Islet precursor cell (in vitro differentiated cells): ENCODE results near the gene SHMT1.
"Not testable (repeated sequence)": the region's sequence is repeated elsewhere in the genome, so short reads cannot be mapped to it uniquely, and the experiment has no call there.

ENCODE experiments used
- DNase-seq: peaks from one replicate; pipeline ENCODE4 v3.0.0-alpha.2; 2018

SHMT1 gene

DNA sequence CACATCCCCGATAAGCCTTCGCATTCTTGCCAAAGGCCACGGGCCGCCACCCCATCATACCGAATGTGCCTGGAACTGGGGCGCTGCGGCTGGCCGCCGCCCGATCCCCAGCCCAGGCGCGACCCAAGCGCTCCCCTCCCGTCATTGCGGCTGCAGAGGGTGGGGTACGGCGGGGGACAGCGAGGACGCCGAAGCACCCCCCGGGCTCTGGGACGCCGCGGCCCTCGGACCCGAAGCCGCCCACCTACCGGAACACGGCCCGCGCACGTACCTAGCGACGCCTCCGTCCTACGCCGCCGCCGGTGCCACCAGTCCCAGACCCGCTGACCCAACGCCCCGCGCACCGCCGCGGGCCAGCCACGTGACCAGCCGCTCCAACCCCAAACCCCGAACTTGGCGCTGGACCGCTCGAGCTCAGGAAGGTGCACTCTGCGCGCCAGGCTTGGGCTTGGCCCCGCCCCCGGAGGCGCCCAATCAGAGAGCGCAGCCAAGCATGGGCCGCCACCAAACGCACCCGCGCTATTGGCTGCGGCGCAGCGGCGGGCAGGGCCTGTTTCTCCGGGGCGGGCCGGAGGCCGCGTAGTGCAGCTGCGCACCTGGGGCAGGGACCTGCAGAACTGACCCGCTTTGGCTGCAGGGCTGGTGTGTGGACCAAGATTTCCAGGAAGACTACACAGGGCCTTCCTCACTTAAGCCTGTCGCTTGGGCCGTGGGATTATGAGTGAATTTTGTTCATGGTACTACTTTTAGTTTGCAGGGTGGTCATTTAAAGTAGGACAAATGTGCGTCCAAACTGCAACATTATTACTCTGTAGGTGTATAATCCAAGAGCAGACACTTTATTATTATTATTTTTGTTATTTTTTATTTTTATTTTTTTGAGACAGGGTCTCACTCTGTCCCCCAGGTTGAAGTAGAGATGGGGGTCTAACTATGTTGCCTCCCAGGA lies at the start of gene SHMT1:
TSS of gene SHMT1 (minus strand) at position 450 of the 949 bp plus-strand sequence. CDS start 7,569 bp downstream, outside the sequence.
- peak; percentile 99 for DNase-seq

DNA sequence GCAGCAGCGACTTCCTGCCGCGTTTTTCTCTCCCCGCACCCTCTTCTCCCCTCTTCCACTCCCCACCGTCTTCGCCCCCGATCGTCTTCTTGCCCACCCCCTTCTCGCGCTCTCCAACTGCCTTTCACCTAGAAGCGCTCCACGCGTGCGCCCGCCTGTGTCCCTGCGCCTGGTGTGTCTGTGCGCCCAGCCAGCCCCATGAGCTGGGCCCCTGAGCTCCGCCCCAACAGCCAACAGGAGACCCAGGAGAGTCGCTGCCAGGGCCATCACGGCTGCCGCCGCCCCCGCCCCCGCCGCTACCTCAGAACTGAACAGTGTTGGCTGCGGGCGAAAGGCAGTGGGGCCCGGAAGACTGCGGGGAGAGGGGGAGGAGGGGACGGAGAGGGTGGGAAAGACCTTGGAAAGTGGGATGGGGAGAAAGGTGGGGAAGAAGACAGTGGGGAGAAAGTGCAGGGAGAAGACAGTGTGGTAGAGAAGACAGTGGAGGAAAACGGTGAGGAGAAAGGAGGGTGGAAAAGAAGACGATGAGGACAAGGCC lies 48.7 kb upstream of the SHMT1 start:
- not testable (repeated sequence) for DNase-seq

DNA sequence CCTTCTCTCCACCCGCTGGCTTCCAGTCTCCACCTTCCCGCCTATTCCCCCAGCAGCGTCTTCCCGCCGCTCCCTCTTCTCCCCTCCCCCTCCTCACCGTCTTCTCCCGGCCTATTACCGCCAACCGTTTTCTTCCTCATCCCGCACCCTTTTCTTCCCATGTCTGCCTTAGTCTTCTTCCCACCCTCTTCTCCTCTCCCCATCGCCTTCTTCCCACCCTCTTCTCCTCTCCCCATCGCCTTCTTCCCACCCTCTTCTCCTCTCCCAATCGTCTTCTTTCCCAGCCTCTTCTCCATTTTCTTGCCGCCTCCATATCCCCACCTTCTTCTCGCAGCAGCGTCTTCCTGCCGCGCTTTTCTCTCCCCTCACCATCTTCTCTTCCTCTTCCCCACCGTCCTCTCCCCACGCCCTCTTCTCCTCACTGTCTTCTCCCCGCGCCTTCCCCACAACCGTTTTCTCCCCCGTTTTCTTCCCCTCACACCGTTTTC lies 48.1 kb upstream of the SHMT1 start:
- peak; percentile 76 for DNase-seq

DNA sequence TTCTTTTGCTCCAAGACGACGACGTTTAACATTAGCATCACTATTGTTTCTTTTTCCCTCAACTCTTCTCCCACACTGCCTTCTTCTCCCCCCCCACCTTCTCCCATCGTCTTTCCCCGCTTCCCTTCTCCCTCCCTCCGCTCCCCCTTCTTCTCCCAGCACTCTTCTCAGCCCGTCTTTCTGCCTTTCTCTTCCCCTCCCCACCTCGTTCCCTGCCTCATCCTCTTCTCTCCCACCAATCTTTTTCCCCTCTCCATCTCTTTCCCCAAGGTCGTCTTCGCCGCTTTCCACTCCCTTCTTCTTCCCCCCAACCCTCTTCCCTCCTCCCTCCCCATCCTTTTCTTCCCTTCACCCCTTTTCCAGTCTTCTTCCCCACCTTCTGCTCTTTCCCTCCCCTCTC lies 47.4 kb upstream of the SHMT1 start:
- peak; percentile 39 for DNase-seq

DNA sequence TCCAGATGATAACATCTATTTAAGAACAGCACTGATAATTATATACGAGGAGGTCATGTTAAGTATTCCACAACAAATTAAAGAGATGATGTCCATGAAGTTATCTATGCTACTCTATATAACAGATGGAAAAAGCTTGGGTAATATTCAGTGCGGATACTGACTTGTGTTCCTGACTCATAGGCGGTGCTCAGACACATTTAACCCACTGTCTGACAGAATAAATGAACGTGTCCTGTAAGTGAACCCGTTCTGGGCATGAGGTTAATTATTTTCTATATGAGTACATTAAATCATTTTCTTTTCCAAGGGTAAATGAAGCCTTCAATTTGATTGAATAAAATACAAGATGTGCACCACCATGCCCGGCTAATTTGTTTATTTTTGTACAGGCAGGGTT lies 46.0 kb upstream of the SHMT1 start:
- not testable (repeated sequence) for DNase-seq

DNA sequence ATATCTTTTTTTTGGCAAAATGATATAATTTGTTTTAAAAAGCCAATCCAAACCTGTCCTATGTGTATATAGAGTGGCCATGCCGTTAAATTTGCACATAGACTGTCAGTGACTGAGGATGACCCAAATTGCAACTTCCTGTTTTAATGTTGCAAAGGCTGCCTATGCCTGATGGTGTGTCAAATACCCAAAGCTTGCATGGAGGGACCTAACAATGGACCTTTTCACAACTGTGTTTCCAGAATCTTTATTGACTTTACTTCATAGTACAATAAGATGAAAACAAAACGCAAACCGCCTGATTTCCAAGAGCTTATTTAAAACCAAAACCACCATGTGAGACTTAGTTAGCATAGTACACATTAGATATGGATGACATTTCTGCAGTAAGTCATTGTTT lies 45.6 kb upstream of the SHMT1 start:
- DNase-seq, result not testable (repeated sequence)

DNA sequence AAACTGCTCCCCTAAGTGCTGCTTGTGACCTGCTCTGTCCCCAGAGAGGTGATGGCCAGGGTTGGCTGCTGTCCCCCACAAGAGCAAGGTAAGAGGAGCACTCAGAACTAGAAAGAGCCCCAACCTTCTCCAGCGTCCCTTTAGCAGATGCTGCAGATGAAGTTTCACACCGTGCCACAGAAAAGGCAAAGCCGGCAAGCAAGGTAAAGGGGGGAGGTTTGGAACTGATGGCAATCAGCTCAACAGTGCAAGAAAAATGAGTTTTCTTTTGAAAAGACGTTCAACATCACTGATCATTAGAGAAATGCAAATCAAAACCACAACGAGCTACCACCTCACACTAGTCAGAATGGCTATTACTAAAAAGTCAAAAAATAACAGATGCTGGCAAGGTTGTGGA lies 40.3 kb upstream of the SHMT1 start:
- not testable (repeated sequence) for DNase-seq

DNA sequence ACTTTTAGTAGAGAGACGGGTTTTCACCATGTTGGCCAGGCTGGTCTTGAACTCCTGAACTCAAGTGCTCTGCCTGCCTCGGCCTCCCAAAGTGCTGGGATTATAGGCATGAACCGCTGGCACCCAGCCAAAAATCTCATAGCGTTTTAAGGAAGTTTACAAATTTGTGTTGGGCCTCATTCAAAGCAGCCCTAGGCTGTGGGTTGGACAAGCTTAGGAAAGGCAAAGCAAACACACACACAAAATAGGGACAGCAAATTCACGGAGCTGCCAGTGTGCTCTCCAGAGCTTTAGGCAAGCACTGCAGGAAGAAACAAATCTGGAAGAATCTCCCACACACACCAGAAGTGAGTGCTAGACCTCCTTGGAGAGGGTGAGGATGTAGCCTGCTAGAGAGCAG lies 39.8 kb upstream of the SHMT1 start:
- DNase-seq, result not testable (repeated sequence)

DNA sequence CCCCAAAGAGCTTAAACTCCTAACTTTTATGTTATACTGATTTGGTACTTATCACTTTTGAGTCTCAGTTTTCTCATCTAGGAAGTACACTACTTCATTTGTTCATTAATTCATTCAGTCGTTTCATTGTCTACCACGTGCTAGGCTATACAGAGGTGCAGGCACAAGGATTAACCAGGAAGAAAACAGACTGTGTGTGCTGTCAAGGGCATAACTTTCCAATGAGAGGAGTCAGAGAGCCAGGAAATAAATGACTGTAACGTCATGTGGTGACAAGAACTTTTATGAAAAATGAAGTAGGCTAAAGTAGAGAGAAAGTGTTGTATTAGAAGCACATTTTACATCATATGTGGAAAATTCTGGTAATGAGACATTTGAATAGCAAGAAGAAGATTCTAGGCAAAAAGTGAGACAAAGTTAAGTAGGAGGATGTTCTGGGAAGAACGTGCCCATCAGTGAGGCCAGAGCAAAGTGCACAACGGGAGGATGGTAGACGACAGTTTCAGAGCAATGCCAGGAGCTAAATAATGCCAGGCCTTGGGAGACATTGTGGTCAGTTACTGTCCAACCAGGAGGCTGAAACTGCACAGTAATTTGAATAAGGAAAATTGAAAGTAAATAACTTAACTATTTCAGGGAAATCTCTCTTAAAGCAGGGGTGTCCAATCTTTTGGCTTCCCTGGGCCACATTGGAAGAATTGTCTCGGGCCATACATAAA lies 38.7 kb upstream of the SHMT1 start:
- not testable (repeated sequence) for DNase-seq

DNA sequence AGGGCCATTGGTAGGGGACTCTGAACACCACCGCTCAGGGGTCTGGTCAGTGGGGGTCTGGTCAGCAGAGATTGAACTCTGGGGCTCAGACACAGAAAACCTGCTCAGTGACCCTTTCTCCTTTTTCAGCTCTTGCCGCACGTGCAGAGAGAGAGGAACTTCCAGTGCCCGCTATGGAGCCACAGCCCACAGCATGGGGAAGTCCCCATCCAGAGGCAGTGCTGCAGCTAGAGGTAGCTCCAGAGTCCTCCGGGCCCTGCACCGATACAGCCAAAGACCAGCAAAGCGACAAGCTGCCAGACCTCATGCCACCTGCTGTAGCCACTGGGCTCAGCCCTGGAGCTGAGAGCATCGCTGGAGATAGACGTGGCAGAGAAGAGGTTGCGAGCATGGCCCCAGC lies 25.4 kb upstream of the SHMT1 start:
- not testable (repeated sequence) for DNase-seq

DNA sequence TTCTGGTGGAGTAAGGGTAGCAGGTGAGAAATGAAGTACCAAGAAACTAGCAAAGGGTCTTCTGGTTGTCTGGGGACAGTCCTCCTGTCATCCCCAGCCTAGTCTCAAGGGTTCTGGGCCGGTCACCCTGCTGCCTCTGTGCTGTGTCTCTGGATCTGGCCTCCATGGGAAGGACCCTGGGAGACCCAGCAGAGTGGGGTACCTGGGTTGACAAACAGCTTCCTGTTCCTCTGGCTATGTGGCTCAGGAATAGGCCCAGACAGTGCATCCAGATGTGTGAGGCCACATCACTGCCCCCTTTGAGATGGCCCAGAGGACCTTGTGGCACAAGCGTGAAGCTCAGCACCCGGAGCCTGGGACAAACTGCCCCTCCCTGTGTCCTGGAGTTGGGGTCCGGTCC lies 24.9 kb upstream of the SHMT1 start:
- DNase-seq, result not testable (repeated sequence)

DNA sequence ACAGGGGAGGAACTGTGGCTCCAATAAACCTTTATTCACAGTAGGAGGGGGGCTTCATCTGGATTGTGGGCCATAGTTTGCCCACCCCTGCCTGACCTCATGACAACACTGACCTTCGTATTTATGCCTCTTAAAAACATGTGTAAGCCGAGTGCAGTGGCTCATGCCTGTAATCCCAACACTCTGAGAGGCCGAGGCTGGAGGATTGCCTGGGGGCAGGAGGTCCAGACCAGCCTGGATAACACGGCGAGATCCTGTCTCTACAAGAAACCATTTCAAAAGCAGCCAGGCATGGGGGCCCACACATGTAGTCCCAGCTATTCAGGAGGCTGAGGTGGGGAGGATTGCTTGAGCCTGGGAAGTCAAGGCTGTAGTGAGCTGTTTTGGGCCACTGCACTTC lies 24.2 kb upstream of the SHMT1 start:
- DNase-seq, result peak; percentile 86

DNA sequence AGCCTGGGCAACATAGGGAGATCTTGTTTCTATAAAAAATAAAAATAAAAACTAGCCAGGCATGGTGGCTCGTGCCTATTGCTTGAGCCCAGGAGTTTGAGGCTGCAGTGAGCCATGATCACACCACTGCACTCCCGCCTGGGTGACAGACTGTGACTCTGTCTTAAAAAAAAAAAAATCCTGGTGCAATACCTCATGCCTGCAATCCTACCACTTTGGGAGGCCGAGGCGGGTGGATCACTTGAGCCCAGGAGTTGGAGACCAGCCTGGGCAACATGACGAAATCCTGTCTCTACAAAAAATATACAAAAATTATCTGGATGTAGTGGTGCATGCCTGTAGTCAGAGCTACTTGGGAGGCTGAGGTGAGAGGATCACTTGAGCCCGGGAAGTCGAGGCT lies 20.9 kb upstream of the SHMT1 start:
- not testable (repeated sequence) for DNase-seq

DNA sequence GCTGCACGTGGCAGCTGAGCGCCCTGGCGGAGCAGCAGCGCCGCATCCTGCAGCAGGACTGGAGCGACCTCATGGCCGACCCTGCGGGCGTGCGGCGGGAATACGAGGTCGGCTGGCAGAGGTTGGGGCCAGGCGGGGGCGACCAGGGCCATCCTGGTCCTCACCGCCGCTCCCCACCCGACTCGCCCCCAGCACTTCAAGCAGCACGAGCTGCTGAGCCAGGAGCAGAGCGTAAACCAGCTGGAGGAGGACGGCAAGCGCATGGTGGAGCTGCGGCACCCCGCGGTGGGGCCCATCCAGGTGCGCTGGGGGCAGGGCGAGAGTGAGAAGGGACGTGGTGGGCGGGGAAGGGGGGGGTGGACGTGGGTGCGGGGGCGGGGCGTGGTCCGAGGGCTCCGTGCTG lies 19.7 kb upstream of the SHMT1 start:
- not testable (repeated sequence) for DNase-seq

DNA sequence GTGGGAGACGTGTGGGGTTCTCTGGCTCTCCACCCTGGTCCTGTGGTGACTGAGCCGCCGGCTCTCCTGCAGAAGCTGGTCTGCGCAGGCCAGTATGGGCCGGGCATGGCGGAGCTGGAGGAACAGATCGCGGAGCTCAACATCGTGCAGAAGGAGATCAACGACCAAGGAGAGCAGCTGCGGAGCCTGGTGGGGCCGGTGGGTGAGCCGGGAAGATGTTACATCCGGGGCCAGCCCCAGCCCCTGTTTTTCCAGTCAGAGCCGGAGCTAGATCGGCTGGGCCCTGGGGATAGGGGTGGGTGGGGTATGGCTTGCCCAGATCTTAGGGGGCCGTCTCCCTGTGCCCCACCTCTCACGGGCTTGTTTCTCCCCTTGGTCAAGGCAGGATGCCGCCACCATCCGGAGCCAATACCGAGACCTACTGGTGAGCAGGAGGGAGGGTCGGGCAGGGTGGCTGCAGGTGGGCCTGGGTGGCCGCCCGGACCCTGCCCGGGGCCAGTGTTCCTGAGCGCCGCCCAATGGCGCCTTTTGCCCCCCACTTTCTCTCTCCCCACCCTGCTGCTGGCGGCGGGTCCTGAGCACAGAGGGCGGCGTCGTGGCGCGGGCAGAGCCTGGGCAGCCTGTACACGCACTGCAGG lies 19.2 kb upstream of the SHMT1 start:
- DNase-seq, result no peak

DNA sequence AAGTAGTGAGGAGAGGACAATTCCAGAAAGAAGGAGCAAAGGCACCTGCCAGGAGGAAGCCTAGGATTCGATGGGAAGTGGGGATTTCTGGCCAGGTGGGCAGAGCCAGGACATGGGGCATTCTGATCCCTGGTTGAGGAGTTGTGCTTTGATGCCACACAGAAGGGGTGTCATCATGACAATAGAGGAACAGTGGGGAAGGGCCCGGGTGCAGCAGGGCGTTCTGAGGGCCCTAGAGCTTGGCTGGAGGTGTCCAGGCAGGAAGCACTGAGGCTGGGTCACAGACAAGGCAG lies 18.5 kb upstream of the SHMT1 start:
- DNase-seq, result no peak

DNA sequence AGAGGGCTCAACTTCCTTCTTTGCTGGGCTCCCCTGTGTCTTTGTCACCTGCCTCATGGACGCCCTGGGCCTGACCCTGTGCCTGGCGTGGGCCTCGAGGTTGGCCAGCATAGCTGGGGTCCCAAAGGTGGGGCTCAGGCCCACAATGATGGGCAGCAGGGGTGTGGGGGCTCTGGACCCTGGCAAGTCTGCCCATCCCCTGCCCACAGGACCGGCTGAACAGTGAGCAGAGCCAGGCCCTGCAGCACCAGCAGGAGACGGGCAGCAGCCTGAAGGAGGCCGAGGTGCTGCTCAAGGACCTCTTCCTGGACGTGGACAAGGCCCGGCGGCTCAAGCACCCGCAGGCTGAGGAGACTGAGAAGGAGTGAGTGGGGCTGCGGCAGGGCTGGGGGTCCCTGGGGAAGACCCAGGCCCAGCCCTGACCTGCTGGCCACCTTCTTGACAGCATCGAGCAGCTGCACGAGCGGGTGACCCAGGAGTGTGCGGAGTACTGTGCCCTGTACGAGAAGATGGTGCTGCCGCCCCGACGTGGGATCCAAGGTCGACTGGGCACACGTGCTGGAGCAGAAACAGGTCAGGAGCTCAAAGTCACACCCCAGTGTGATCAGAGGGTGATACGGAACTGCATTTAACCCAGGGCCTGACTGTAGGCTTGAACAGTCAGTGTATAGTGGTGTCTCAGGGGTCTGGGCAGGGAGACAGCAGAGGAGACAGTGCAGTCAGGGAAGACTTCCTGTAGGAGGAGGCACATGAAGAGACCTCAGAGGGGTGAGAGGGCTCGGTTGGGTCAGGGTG lies 18.0 kb upstream of the SHMT1 start:
- DNase-seq, result peak; percentile 58

DNA sequence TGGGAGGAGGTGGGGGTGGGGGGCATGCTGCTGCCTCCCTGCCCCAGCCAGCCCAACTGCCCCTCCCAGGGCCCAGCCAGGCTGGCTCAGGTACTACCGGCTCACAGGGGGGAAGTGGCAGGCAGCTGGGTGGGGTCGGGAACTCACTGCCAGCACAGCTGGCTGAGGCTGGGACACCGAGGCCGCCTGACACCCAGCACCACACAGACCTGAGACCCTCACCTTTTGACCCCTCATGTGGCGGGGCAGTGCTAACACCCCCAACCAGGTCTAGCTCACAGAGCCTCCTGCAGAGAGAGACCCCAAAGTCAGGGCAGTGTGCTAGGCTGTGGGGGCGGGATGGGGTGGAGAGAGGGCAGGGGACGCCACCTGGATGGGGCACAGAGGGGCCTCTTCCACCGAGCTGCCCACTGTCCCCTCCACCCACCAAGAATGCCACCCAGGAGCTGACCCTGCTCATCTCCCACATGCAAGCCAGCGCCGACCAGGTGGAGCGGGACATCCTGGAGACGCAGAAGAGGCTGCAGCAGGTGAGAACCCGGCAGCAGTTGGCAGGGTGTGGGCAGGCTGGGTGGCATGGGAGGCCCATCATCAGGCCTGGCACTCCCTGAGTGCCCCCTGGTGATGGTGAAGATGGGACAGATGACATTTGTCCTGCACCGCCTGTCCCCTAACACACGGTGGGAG lies 17.3 kb upstream of the SHMT1 start:
- DNase-seq, result no peak

DNA sequence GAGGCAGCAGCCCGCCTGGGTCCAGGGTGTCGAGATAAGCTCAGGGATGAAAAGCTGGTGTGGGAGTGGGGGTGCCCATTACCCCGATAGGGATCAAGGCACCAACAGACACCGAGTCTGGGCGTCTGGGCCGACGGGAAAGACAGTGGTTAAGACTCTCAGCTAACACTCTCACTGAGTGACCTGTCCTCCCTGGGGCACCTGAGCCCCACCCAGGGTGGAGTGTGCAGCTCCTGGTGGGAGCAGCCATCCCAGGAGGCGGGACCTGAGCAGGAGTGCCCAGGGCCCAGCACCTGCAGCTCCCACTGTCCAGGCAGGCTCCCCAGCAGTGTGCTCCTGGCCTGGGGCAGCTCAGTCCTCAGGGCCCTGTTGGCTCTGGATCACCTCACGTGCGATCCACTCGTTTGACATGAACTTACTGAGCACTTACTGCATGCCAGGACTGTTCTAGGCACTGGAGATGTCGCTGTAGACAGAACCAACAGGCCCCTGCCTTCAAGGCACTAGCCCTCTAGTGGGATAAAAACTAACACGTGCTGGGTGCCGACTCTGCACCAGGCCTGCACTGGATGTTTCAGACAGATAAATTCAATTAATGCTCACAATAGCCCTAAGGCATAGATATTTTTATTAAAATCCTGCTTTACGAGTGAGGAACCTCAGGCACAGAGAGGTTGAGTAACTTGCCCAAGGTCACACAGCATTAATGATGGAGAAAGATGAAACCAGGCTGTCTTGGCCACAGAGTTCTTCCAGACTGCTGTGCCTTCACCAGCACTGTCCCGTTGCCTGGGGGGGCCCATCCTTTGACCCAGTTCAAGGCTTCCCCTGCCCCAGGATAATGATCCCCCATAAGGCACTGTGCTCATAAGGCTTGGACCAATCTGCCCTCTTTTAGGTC lies 16.1 kb upstream of the SHMT1 start:
- DNase-seq, result peak; percentile 76

DNA sequence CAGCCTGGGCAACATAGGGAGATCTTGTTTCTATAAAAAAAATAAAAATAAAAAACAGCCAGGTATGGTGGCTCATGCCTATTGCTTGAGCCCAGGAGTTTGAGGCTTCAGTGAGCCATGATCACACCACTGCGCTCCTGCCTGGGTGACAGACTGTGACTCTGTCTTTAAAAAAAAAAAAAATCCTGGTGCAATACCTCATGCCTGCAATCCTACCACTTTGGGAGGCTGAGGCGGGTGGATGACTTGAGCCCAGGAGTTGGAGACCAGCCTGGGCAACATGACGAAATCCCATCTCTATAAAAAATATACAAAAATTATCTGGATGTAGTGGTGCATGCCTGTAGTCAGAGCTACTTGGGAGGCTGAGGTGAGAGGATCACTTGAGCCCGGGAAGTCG lies 15.3 kb upstream of the SHMT1 start:
- not testable (repeated sequence) for DNase-seq

DNA sequence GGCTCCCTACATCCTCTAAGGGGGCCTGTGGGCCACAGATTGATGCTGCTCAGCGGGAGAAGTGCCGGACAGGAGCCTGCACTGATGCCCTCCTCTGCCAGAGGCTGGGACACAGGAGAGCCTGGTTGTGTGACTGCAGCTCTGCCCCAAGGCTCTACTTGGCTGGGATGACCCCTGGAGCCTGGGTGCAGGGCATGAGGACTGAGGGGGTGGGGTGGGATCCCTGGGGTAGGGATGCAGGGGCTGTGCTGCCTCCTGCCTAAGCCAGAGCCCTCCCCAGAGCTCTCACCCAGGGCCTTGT lies 14.8 kb upstream of the SHMT1 start:
- no peak for DNase-seq
